B cell (primary cell): ENCODE results near the gene BAG3. TPM values are rescaled to one million over a fixed set of nuclear protein-coding genes. Genes with fewer than 3 reads are reported as not detected.
A peak's percentile ranks its signal among the peaks of the same experiment; 100 is the strongest.

Experiments used
- ATAC-seq: fragments of 200-7000 bp; cut with Tn5 transposase; one replicate; pipeline ENCODE4 v1.10.0; 2021; ENCODE audit warnings: low read depth, mild to moderate bottlenecking, moderate number of reproducible peaks, moderate library complexity
- CTCF ChIA-PET: fragments of 350-600 bp; sonication (Branson Sonifier 250); formaldehyde crosslinking; loops from one replicate; lab custom pipeline; 2021; ENCODE audit warnings: antibody characterized with exemption, inconsistent platforms; lab: Charles Lee
- POLR2A ChIA-PET: fragments of 350-600 bp; sonication (Branson Sonifier 250); formaldehyde crosslinking; loops from one replicate; lab custom pipeline; 2021; ENCODE audit warnings: antibody characterized with exemption; lab: Charles Lee
- DNase-seq: peaks from one replicate; pipeline ENCODE4 v3.0.0; 2013
- H2AFZ ChIP-seq: 2 replicates; pipeline ENCODE4 v1.6.1; 2012; ENCODE audit warnings: mild to moderate bottlenecking, low read depth, low read length; ENCODE audit not compliant: insufficient read depth, poor library complexity, severe bottlenecking
- H3K27ac ChIP-seq, 2 donors: 1 replicate in 1 of 2; 2 replicates in 1 of 2; pipeline ENCODE4 v1.5.1; 2012 to 2013; ENCODE audit warnings: low read length in 2 of 2, mild to moderate bottlenecking in 2 of 2, moderate library complexity in 1 of 2
- H3K27me3 ChIP-seq, 4 experiments: fragments of 200-600 bp in 1 of 4; sonication (generic) in 1 of 4; replicated peaks in 1 of 4; 1 replicate in 2 of 4; 2 replicates in 2 of 4; pipeline versions ENCODE4 v1.6.1 to v1.7.0; 2013 to 2016; ENCODE audit warnings: low read length in 3 of 4, mild to moderate bottlenecking in 2 of 4, mixed read lengths in 1 of 4, moderate library complexity in 1 of 4; ENCODE audit not compliant: insufficient read depth in 4 of 4, control insufficient read depth in 3 of 4; ENCODE audit errors: control extremely low read depth in 1 of 4
- H3K36me3 ChIP-seq, 2 experiments: replicated peaks in 1 of 2; 1 replicate in 1 of 2; 2 replicates in 1 of 2; pipeline versions ENCODE4 v1.6.1 to v1.7.1; 2013; ENCODE audit warnings: low read length in 1 of 2; ENCODE audit not compliant: insufficient read depth in 2 of 2, control insufficient read depth in 1 of 2; ENCODE audit errors: control extremely low read depth in 1 of 2, extremely low read depth in 1 of 2
- H3K4me1 ChIP-seq, 2 donors: fragments of 200-600 bp in 1 of 2; sonication (generic) in 1 of 2; 1 replicate in 1 of 2; 2 replicates in 1 of 2; pipeline versions ENCODE4 v1.5.1 to v1.6.1; 2013 to 2017; ENCODE audit warnings: low read length in 2 of 2; ENCODE audit not compliant: control insufficient read depth in 2 of 2, insufficient read depth in 2 of 2
- H3K4me2 ChIP-seq: replicated peaks from 2 replicates; pipeline ENCODE3; 2012; ENCODE audit warnings: mild to moderate bottlenecking, low read depth, low read length; ENCODE audit not compliant: poor library complexity, severe bottlenecking
- H3K4me3 ChIP-seq, 5 experiments: fragments of 200-600 bp in 1 of 5; sonication (generic) in 1 of 5; 1 replicate in 3 of 5; 2 replicates in 2 of 5; pipeline versions ENCODE4 v1.5.1 to v1.7.0; 2011 to 2016; ENCODE audit warnings: low read length in 4 of 5, mild to moderate bottlenecking in 4 of 5, low read depth in 2 of 5, control low read depth in 1 of 5, moderate library complexity in 1 of 5; ENCODE audit not compliant: insufficient read depth in 1 of 5; ENCODE audit errors: control extremely low read depth in 1 of 5, extremely low read depth in 1 of 5
- H3K79me2 ChIP-seq: fragments of 200-600 bp; sonication (generic); one replicate; pipeline ENCODE4 v1.6.0; 2016; ENCODE audit warnings: low read length; ENCODE audit not compliant: control insufficient read depth, insufficient read depth
- H3K9ac ChIP-seq: fragments of 200-600 bp; sonication (generic); 2 replicates; pipeline ENCODE4 v1.6.1; 2017; ENCODE audit warnings: mild to moderate bottlenecking, low read length, moderate library complexity
- H3K9me3 ChIP-seq, 3 donors: one replicate each; pipeline versions ENCODE4 v1.6.1 to v1.7.1; 2013; ENCODE audit warnings: low read length in 2 of 3; ENCODE audit not compliant: control insufficient read depth in 2 of 3, insufficient read depth in 1 of 3; ENCODE audit errors: control extremely low read depth in 1 of 3
- H4K20me1 ChIP-seq: 2 replicates; pipeline ENCODE4 v1.6.0; 2012; ENCODE audit warnings: mild to moderate bottlenecking, low read length; ENCODE audit not compliant: insufficient read depth, control insufficient read depth, poor library complexity, severe bottlenecking
- H3K27ac Mint-ChIP-seq: one replicate; pipeline ENCODE4 v1.8.0; 2021; ENCODE audit warnings: mixed read lengths
- H3K27me3 Mint-ChIP-seq: one replicate; pipeline ENCODE4 v1.8.0; 2021; ENCODE audit warnings: mixed read lengths
- H3K4me1 Mint-ChIP-seq: one replicate; pipeline ENCODE4 v1.8.0; 2021; ENCODE audit warnings: mixed read lengths
- H3K4me3 Mint-ChIP-seq: one replicate; pipeline ENCODE4 v1.8.0; 2021; ENCODE audit warnings: mixed read lengths
- H3K9me3 Mint-ChIP-seq: one replicate; pipeline ENCODE4 v1.8.0; 2022; ENCODE audit warnings: mixed read lengths; ENCODE audit not compliant: insufficient read depth
- EZH2 ChIP-seq: IDR thresholded peaks from 2 replicates; pipeline ENCODE4 v1.6.1; 2012; ENCODE audit warnings: borderline replicate concordance, low read depth, mild to moderate bottlenecking, moderate library complexity, low read length; ENCODE audit not compliant: insufficient read depth, poor library complexity, severe bottlenecking
- WGBS: methylation state at CpG from one replicate; pipeline ENCODE4 v1.1.5; 2013; ENCODE audit warnings: missing lambda C conversion rate; ENCODE audit not compliant: insufficient coverage; 5-methylcytosine and 5-hydroxymethylcytosine counted together
- intact Hi-C: fragments of 100-400 bp; cut with micrococcal nuclease; formaldehyde crosslinking; loops from one replicate; pipeline ENCODE4 v1.10.0; 2022
- polyA plus RNA-seq: library from polyadenylated mRNA; depleted of rRNA; stranded (reverse); fragments of >200 nt; gene quantifications from 2 replicates; pipeline ENCODE4 v1.2.3, GENCODE V29; 2012
- total RNA-seq, 2 donors: library from RNA; stranded (reverse); fragments of 120-200 nt in 1 of 2; gene quantifications; 1 replicate in 1 of 2; 2 replicates in 1 of 2; pipeline versions ENCODE4 v1.2.3 to v1.2.4, GENCODE V29; 2013 to 2022
- TF ChIP-seq, protein P1 (sequence below): fragments of 200-600 bp; IDR thresholded peaks from one replicate; pipeline ENCODE4 v1.8.0; 2022; ENCODE audit warnings: antibody characterized with exemption, mild to moderate bottlenecking

BAG3 gene
- total and polyA plus RNA-seq, 2 donors (not counting 1 experiment from before 2014, with no cell fraction given) = 3.9 to 7.4 TPM

DNA sequence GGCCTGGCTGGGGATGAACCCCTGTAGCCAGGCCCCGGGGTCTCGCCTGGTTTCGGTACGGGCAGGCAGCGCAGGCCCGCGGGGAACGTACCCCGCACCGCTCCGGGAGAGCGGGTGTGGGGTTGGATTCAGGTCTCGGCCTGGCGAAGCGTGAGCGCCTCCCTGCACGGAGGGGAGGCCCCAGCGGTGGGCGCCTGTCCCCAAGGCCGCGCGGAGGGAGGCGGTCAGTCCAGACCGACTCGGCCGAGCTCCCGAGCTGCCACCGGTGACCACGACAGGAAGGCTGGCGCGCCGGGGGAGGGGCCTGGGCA lies 74.3 kb downstream of the BAG3 start:
- 0% methylated on average over 30 of the region's 32 CpGs for WGBS
- Histone ChIP-seq H3K4me1 (peaks cover 38 to 51% of the 10 kb centered on the region in 2 donors), H3K27ac (peak overlapping the region; percentile 73 to 90), H3K4me2 (peak overlapping the region; percentile 95), H3K27me3 (no peaks in the 10 kb centered on the region), H3K4me3 (peak overlapping the region; percentile 30 to 85 (median 70)), H3K36me3 (no peaks in the 10 kb centered on the region), H3K79me2 (peaks cover 40% of the 10 kb centered on the region), H2AFZ (peak overlapping the region; percentile 90), H3K9me3 (peaks cover 0 to 2% (median 0%) of the 10 kb centered on the region in 3 donors), H3K9ac (peak overlapping the region; percentile 85), H4K20me1 (no peaks in the 10 kb centered on the region)
- intact Hi-C loops = loop anchor here (1.0 to 5.0 kb wide), 5 partner anchors 16 to 147 kb away; partner anchors contain the start of genes BAG3 and MCMBP
- ATAC-seq (no peak), DNase-seq (no peak)
- CTCF ChIA-PET = interaction anchor here (0.6 to 6.5 kb wide), 15 partner anchors 9 to 134 kb away, joined by 3 to 99 read pairs (median 4); partner anchors contain the start of gene BAG3
- no peaks in the 10 kb centered on the region for H3K9me3 Mint-ChIP-seq
- no peaks in the 10 kb centered on the region for H3K27me3 Mint-ChIP-seq
- peak overlapping the region; percentile 95 for H3K27ac Mint-ChIP-seq
- H3K4me1 Mint-ChIP-seq = peaks cover 50% of the 10 kb centered on the region
- TF ChIP-seq, protein P1, sequence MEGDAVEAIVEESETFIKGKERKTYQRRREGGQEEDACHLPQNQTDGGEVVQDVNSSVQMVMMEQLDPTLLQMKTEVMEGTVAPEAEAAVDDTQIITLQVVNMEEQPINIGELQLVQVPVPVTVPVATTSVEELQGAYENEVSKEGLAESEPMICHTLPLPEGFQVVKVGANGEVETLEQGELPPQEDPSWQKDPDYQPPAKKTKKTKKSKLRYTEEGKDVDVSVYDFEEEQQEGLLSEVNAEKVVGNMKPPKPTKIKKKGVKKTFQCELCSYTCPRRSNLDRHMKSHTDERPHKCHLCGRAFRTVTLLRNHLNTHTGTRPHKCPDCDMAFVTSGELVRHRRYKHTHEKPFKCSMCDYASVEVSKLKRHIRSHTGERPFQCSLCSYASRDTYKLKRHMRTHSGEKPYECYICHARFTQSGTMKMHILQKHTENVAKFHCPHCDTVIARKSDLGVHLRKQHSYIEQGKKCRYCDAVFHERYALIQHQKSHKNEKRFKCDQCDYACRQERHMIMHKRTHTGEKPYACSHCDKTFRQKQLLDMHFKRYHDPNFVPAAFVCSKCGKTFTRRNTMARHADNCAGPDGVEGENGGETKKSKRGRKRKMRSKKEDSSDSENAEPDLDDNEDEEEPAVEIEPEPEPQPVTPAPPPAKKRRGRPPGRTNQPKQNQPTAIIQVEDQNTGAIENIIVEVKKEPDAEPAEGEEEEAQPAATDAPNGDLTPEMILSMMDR = no peak
- TF ChIP-seq EZH2 = no peak
- peak overlapping the region; percentile 86 for H3K4me3 Mint-ChIP-seq
- POLR2A ChIA-PET = interaction anchor here (0.6 to 4.1 kb wide), 12 partner anchors 12 to 536 kb away, joined by 3 to 65 read pairs (median 4); no protein-coding TSS in a partner anchor
